HFFc6 (cell line): ENCODE results near the gene OSBPL10. TPM values are rescaled to one million over a fixed set of nuclear protein-coding genes. Genes with fewer than 3 reads are reported as not detected.

ENCODE experiments used
- DNase-seq: peaks from one replicate; pipeline ENCODE4 v3.0.0-alpha.2; 2018
- H3K27ac Mint-ChIP-seq: 2 replicates; pipeline ENCODE4 v1.8.0; 2020; ENCODE audit warnings: mild to moderate bottlenecking, mixed read lengths
- H3K27me3 Mint-ChIP-seq: 2 replicates; pipeline ENCODE4 v1.8.0; 2021; ENCODE audit warnings: mild to moderate bottlenecking, moderate library complexity, mixed read lengths; ENCODE audit not compliant: insufficient read depth
- H3K36me3 Mint-ChIP-seq: 2 replicates; pipeline ENCODE4 v1.8.0; 2021; ENCODE audit warnings: low read depth, mixed read lengths
- H3K4me1 Mint-ChIP-seq: 2 replicates; pipeline ENCODE4 v1.8.0; 2020; ENCODE audit warnings: low read depth, mixed read lengths
- H3K4me3 Mint-ChIP-seq: 2 replicates; pipeline ENCODE4 v1.8.0; 2020; ENCODE audit warnings: mild to moderate bottlenecking, moderate library complexity, mixed read lengths
- H3K9me3 Mint-ChIP-seq: 2 replicates; pipeline ENCODE4 v1.8.0; 2020; ENCODE audit warnings: mild to moderate bottlenecking, mixed read lengths
- CTCF ChIP-seq: fragments of 200-600 bp; sonication (generic); IDR thresholded peaks from 2 replicates; pipeline ENCODE4 v1.5.0; 2021; ENCODE audit warnings: antibody characterized with exemption, mild to moderate bottlenecking
- total RNA-seq, 6 experiments: library from RNA; stranded (reverse); fragmentation: NEBNext Ultra II Directional; extraction: Animal tissue kit (Norgen Biotek cat#: 25700); gene quantifications; 2 replicates in 1 of 6; 3 replicates in 5 of 6; pipeline ENCODE4 v1.2.3, GENCODE V29; 2021

OSBPL10 gene
- total RNA-seq, 6 experiments from 2014 or later: 7.3 to 8.9 (median 8.6) TPM

GRCh38 chr3:31859245-31859644 is 121.8 kb downstream of the OSBPL10 start:
- no peak for DNase-seq
- H3K27me3 Mint-ChIP-seq: no peaks in the 10 kb centered on the region; the same call in 1 of the 2 replicates
- H3K27ac Mint-ChIP-seq: no peak overlapping the region
- no peak overlapping the region for H3K4me3 Mint-ChIP-seq
- no peaks in the 10 kb centered on the region for H3K9me3 Mint-ChIP-seq
- no peak for TF ChIP-seq CTCF
- peaks cover 10% of the 10 kb centered on the region; the same call in 1 of the 2 replicates for H3K4me1 Mint-ChIP-seq
- no peaks in the 10 kb centered on the region for H3K36me3 Mint-ChIP-seq

- peaks cover 10% of the 10 kb centered on the region; the same call in 1 of the 2 replicates for H3K4me1 Mint-ChIP-seq
- no peak for DNase-seq
These were observed 122.6 kb downstream of the OSBPL10 start for GRCh38 chr3:31858439-31858838.

GRCh38 chr3:31853580-31853979 is 127.5 kb downstream of the OSBPL10 start:
- no peaks in the 10 kb centered on the region for H3K36me3 Mint-ChIP-seq
- H3K4me3 Mint-ChIP-seq: no peak overlapping the region
- H3K27me3 Mint-ChIP-seq: no peaks in the 10 kb centered on the region; the same call in 1 of the 2 replicates
- no peaks in the 10 kb centered on the region for H3K4me1 Mint-ChIP-seq
- no peak for TF ChIP-seq CTCF
- H3K27ac Mint-ChIP-seq: no peak overlapping the region
- H3K9me3 Mint-ChIP-seq: no peaks in the 10 kb centered on the region
- DNase-seq: no peak

More at GRCh38 chr3:31858439-31858838, 122.6 kb downstream of the OSBPL10 start:
- 0 out of 2 replicates have a peak, but pooled peaks have one; percentile 7 for TF ChIP-seq CTCF
- Mint-ChIP-seq H3K36me3 (no peaks in the 10 kb centered on the region), H3K27ac (no peak overlapping the region), H3K27me3 (no peaks in the 10 kb centered on the region; the same call in 1 of the 2 replicates), H3K4me3 (no peak overlapping the region), H3K9me3 (no peaks in the 10 kb centered on the region)

GRCh38 chr3:31851278-31851677 is 129.8 kb downstream of the OSBPL10 start:
- DNase-seq: no peak
- no peak overlapping the region for H3K27ac Mint-ChIP-seq
- H3K4me1 Mint-ChIP-seq: no peaks in the 10 kb centered on the region
- no peak overlapping the region for H3K4me3 Mint-ChIP-seq
- TF ChIP-seq CTCF: no peak
- no peaks in the 10 kb centered on the region for H3K27me3 Mint-ChIP-seq
- no peaks in the 10 kb centered on the region for H3K9me3 Mint-ChIP-seq
- H3K36me3 Mint-ChIP-seq: no peaks in the 10 kb centered on the region

GRCh38 chr3:31848911-31849310 is 132.2 kb downstream of the OSBPL10 start:
- no peak overlapping the region for H3K27ac Mint-ChIP-seq
- no peak for TF ChIP-seq CTCF
- H3K27me3 Mint-ChIP-seq: no peaks in the 10 kb centered on the region
- H3K4me1 Mint-ChIP-seq: no peaks in the 10 kb centered on the region
- H3K9me3 Mint-ChIP-seq: no peaks in the 10 kb centered on the region
- no peaks in the 10 kb centered on the region for H3K36me3 Mint-ChIP-seq
- no peak overlapping the region for H3K4me3 Mint-ChIP-seq
- no peak for DNase-seq
